HG03565 (cell line): ENCODE data around the gene FSIP1.
"Not testable (repeated sequence)": the region's sequence is repeated elsewhere in the genome, so short reads cannot be mapped to it uniquely, and the experiment has no call there.

Experiments used
- ATAC-seq: cut with Tn5 transposase; IDR thresholded peaks from one replicate; pipeline ENCODE4 v1.9.1; 2021; ENCODE audit warnings: mild to moderate bottlenecking, moderate library complexity; ENCODE audit not compliant: unreplicated experiment

FSIP1 gene

GRCh38 chr15:39782441-39783138, at the start of gene FSIP1:
Gene FSIP1 (minus strand): TSS chr15:39782841. CDS start chr15:39776524, 6,317 bp downstream.
- ATAC-seq, result peak; percentile 89

- no peak for ATAC-seq
Measured at GRCh38 chr15:39830166-39830565, 47.5 kb upstream of the FSIP1 start.

DNA sequence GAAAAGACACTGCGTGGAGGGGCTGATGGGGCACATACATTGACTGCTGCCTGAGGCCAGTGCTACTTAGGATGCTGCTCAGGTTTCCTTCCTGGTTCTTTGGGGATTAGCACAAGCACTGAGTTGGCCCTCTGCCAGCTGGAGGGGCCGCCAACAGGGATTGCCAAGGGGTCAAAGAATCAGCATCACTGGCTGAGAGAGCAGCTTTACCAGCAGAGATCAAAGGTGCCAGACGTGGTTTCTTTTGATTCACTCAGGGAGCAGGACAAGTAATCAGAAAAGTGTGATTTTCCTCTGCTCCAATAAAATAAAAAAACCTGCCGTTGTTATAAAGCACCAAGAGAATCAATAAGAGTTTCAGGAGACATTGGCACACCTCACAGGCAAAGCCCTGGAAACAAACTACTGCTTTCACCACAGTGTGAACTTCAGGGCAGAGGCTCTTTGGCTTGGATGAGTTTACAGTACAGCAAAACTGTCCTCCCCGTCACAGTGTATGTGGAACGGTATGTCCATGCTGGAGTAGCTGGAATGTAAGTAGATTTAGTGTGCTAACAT, 45.8 kb upstream of the FSIP1 start:
- no peak for ATAC-seq

DNA sequence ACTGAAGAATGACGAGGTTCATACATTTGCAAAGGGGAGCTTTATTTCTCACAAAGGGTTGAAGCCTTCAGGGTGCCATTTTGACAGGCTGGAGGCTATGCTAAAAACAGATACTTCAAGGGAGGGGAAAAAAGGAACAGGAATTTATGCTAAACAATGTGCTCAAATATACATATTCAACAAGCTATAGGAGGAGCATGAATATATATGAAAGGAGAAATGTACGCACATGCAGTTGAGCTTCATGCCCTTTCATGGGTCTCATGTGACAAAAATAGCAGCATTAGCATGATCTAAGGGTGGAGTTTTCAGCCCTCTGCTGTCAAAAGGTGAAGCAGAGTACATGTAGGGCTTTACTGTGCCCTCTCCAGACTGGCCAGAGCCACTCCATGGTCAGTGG, 44.3 kb upstream of the FSIP1 start:
- ATAC-seq, result no peak

DNA sequence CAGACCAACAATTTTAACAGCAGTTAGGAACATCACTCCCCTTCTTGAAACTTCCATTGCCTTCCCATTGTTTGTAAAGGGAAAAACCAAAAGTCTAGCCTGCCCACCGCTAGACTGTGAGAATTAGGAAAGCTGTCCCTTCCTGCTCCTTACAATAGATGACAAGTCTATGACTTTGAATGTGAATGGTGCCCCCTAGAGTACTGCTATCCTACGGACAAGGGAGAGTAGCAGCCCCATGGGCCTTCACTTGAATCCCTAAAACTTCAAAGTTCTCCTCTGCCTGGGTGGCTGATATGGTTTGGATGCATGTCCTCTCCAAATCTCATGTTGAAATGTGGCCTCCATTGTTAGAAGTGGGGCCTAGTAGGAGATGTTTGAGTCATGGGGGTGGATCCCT, 41.0 kb upstream of the FSIP1 start:
- ATAC-seq, result no peak

DNA sequence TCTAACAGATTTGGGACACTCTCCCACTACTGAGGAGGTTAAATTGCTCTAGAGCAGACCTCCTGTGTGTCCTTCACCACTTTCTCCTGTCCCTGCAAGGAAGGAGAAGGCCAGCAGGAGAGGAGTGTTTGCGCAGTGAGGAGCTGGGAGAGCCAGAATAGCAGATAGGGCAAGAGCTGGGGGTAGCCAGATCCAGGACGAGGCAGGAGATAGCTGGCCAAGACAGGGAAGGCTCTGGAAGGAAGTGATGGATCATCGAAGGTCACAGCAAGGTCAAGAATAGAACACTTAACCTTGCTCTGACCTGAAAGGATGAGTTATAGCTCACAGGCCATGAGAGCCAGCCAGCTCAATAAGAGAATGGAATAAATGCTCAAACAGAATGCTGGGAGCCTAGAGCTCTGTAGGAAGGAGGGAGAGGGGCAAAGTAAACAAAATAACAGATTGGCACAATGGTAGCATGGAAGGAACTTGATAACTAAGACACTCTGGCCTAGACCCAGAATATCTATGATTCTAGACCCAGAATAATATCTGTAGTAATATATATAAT, 37.5 kb upstream of the FSIP1 start:
- ATAC-seq, result no peak

DNA sequence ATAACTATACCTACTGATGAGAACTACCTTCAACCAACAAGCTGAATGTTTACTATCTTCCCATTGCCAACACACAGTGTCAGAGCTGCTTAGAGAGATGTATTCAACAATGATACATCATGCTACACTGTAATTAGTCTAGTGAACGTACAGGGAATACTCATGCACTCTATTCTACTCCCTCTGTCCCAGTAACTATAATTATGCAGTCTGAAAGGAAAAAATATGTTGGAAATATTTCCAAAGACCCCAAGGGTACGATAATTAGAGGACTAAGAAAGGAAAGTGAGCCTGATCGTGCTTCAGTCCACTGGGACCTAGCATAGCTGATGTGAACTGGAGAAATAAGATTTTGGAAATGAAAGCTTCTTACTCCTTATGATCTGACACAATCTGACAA, 36.9 kb upstream of the FSIP1 start:
- no peak for ATAC-seq

DNA sequence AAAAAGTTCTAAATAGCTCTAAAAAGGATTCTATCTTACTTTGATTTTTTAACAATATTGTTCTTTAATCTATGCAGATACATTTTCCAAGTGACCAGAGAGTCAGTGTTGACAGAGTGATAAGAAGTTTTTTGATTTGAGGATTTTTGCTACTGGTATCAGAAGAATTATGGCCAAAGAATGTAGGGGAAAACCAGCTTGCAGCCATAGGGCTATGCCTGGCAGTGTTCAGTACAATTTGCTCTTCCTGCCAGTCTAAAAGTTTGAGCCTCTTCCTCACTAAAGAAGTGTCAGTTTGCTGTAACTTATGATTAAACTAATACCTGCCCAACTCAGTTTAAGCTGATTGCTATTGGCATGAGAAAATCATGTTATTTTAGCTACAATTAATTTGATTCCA, 35.3 kb upstream of the FSIP1 start:
- ATAC-seq, result no peak

GRCh38 chr15:39814489-39814888, 31.8 kb upstream of the FSIP1 start:
- ATAC-seq, result no peak

GRCh38 chr15:39812651-39813050, 30.0 kb upstream of the FSIP1 start:
- ATAC-seq, result not testable (repeated sequence)

DNA sequence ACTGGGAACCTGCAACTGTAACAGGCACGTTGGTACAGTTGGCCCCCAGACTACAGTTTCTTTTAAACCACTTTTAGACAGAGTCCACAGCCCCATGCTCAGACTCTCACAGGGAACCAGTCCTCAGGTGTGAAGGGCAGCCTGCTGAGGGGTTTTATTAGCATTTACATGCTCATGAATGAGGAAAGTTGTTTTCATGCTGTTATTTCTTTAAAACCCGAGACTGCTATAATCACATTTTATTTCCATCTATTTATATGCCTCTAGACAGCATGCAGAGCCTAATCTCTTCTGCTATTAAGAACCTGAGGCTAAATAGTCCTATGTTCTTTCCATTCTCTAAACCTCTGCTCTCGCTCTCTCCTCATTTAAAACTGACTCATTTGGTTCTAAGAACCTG, 26.3 kb upstream of the FSIP1 start:
- no peak for ATAC-seq

GRCh38 chr15:39807791-39808190, 25.1 kb upstream of the FSIP1 start:
- ATAC-seq, result no peak

- ATAC-seq, result no peak
Measured at GRCh38 chr15:39804026-39804425, 21.4 kb upstream of the FSIP1 start.

DNA sequence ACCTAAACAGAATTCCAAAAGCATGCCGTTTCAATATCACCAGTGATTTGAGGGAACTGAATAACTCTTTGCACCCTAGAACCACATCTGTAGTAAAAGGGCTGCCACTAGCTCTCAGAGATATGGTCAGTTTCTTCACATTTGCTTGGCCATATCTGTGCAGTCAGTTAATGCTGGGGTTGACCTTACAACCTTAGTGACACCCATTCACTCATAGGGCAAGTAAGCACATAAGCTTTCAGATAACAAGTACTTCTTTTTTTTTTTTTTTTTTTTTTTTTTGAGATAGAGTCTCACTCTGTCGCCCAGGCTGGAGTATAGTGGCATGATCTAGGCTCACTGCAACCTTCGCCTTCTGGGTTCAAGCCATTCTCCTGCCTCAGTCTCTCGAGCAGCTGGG, 20.4 kb upstream of the FSIP1 start:
- ATAC-seq, result no peak

- peak; percentile 61 for ATAC-seq
Measured at GRCh38 chr15:39801641-39802309, 19.1 kb upstream of the FSIP1 start.

GRCh38 chr15:39799552-39800011, 16.9 kb upstream of the FSIP1 start:
- ATAC-seq, result no peak

DNA sequence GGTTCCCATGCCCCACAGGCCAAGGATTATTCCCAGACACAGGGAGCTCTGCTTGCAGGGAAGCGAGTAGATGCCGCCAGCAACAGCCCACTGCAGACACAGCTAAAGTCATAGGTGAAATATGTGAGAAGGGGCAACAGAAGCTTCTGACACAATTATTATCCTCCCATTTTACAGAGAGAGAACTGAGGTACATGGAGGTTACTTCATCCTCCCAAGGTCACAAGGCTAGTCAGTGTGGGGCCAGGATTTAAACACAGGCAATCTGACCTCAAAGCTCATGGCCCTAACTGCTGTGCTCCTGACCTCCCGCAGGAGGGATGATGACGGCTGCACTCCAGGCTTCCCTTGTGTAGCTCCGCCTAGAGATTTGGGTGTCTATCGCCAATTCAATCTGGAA, 15.7 kb upstream of the FSIP1 start:
- no peak for ATAC-seq

- no peak for ATAC-seq
Measured at GRCh38 chr15:39797407-39797806, 14.8 kb upstream of the FSIP1 start.

GRCh38 chr15:39796601-39797000, 14.0 kb upstream of the FSIP1 start:
- no peak for ATAC-seq

DNA sequence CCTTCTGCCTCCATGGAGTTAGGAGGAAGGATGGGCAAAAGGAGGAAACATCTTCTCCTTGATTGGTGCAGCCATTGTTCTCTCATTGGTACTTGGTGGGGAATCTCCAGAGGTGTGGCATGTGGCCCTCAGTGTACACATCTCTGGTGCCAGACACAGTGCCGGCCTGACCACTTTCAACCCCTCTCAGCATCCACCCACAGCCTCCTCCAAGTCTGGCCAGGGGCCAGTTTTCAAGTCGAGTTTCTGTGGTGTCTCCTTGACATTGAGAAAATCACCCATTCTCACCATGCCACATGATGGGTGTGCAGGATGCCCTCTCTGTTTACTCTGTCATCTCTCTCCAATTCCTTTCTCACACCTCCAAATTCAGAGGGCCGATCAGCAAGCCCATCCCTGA, 12.8 kb upstream of the FSIP1 start:
- ATAC-seq, result no peak

GRCh38 chr15:39794954-39795353, 12.3 kb upstream of the FSIP1 start:
- ATAC-seq, result no peak

- ATAC-seq, result no peak
Measured at GRCh38 chr15:39793923-39794322, 11.3 kb upstream of the FSIP1 start.
